PFSK-1 (cell line): ENCODE measurements around the gene CCDC24.

Experiments
- FOXP2 ChIP-seq: optimal IDR thresholded peaks from 2 replicates; pipeline ENCODE3; 2011; ENCODE audit warnings: borderline replicate concordance, control low read depth, inconsistent platforms; ENCODE audit not compliant: insufficient read depth; ENCODE audit errors: extremely low read length, extremely low read depth
- POLR2AphosphoS5 ChIP-seq: IDR thresholded peaks from 2 replicates; pipeline ENCODE4 v1.6.1; 2012; ENCODE audit warnings: low read depth, mild to moderate bottlenecking, control low read depth, low read length, moderate library complexity
- SIN3A ChIP-seq: IDR thresholded peaks from 2 replicates; pipeline ENCODE4 v1.6.1; 2012; ENCODE audit warnings: mild to moderate bottlenecking, low read length, moderate library complexity, borderline replicate concordance; ENCODE audit not compliant: insufficient read depth
- TAF1 ChIP-seq: IDR thresholded peaks from 2 replicates; pipeline ENCODE4 v1.6.1; 2012; ENCODE audit warnings: low read length, control low read depth, borderline replicate concordance; ENCODE audit not compliant: insufficient read depth
- TF ChIP-seq, protein P1 (sequence below), 2 experiments: IDR thresholded peaks; 2 replicates each; pipeline versions ENCODE4 v1.6.1 to v1.8.0; 2011 to 2012; ENCODE audit warnings: low read depth in 2 of 2, low read length in 2 of 2, control low read depth in 1 of 2, inconsistent platforms in 1 of 2, mild to moderate bottlenecking in 1 of 2, moderate library complexity in 1 of 2; ENCODE audit not compliant: insufficient read depth in 1 of 2

The CCDC24 gene

DNA sequence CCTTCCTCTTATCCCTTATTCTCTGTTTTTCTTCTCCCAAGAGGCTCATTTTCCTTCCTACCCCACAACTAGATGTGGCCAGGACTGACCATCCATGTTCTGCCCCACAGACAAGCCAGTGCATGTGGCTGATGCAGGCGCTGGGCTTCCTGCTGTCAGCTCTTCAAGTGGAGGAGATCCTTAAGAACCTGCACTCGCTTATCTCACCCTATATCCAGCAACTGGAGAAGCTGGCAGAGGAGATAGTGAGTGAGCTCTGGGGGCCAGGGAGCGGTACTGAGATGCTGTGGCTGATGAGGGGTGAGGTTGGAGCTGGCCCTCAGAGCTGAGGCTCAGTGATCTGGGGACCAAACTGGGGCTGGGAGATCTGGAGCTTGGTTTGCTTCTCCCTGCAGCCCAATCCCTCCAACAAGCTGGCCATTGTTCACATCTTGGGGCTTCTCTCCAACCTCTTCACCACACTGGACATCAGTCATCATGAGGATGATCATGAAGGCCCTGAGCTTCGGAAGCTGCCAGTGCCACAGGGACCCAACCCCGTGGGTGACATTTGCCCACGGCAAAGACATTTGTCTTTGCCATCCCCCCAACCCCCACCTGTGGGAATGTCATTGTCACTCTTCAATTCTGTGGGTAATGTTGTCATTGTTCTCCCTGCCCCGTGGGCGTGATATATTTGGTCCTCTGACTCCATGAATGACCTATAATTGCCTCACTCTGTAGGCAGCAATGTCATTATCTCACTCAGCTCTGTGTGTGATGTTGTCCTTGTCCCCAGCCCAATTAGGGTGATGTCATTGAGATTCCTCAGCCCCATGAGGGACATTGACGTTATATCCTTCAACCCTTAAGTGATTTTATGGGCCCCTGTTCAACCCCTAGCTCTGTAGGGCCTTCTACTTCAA is 32.8 kb upstream of the CCDC24 start:
- TF ChIP-seq TAF1: no peak
- TF ChIP-seq POLR2AphosphoS5: no peak
- TF ChIP-seq SIN3A: no peak
- no peak for TF ChIP-seq FOXP2
- TF ChIP-seq, protein P1, sequence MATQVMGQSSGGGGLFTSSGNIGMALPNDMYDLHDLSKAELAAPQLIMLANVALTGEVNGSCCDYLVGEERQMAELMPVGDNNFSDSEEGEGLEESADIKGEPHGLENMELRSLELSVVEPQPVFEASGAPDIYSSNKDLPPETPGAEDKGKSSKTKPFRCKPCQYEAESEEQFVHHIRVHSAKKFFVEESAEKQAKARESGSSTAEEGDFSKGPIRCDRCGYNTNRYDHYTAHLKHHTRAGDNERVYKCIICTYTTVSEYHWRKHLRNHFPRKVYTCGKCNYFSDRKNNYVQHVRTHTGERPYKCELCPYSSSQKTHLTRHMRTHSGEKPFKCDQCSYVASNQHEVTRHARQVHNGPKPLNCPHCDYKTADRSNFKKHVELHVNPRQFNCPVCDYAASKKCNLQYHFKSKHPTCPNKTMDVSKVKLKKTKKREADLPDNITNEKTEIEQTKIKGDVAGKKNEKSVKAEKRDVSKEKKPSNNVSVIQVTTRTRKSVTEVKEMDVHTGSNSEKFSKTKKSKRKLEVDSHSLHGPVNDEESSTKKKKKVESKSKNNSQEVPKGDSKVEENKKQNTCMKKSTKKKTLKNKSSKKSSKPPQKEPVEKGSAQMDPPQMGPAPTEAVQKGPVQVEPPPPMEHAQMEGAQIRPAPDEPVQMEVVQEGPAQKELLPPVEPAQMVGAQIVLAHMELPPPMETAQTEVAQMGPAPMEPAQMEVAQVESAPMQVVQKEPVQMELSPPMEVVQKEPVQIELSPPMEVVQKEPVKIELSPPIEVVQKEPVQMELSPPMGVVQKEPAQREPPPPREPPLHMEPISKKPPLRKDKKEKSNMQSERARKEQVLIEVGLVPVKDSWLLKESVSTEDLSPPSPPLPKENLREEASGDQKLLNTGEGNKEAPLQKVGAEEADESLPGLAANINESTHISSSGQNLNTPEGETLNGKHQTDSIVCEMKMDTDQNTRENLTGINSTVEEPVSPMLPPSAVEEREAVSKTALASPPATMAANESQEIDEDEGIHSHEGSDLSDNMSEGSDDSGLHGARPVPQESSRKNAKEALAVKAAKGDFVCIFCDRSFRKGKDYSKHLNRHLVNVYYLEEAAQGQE (IDR thresholded peaks at IDR 0.05; ENCODE audit: insufficient read depth in 1 of 2, low read depth in 2 of 2, low read length in 2 of 2): no peak

DNA sequence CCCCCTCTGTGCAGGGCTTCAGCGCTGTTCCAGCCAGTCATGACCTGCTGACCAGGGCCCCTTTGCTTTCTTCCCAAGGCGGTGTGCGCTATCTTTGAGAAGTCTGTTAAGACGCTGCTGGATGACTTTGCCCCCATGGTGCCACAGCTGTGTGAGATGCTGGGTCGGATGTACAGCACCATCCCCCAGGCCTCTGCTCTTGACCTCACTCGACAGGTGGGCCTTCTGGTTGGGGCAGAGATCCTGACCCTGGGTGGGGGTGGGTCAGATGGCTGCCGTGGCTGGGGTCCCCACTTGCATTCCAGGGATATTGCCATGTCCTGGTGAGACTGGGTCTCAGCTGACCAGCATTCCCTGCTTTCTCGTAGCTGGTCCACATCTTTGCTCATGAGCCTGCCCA is 30.6 kb upstream of the CCDC24 start:
- TF ChIP-seq POLR2AphosphoS5 (no peak), FOXP2 (no peak), TAF1 (no peak), SIN3A (no peak)
- TF ChIP-seq, protein P1 (IDR thresholded peaks at IDR 0.05; ENCODE audit: insufficient read depth in 1 of 2, low read depth in 2 of 2, low read length in 2 of 2): no peak

DNA sequence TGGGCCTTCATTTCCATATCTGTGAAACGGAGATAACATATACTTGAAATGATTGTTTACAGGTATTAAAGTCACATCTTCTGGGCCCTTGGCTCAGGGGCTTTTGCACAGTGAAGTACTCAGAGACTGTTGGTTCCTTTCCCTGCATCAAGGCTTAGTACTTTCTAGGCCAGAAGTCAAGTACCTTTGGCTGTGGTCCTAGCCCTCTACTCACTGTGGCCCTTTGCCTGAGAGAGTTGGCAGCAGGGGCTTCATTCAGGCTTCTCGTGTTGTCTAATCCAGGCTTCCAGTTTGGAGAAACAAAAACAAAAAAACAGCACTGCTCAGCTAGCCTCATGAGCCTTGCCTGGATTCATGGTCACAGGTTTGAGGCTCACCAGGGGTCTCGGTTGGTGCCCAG is 29.7 kb upstream of the CCDC24 start:
- TF ChIP-seq FOXP2 (no peak), POLR2AphosphoS5 (no peak), SIN3A (no peak), TAF1 (no peak)
- TF ChIP-seq, protein P1 (IDR thresholded peaks at IDR 0.05; ENCODE audit: insufficient read depth in 1 of 2, low read depth in 2 of 2, low read length in 2 of 2): no peak

DNA sequence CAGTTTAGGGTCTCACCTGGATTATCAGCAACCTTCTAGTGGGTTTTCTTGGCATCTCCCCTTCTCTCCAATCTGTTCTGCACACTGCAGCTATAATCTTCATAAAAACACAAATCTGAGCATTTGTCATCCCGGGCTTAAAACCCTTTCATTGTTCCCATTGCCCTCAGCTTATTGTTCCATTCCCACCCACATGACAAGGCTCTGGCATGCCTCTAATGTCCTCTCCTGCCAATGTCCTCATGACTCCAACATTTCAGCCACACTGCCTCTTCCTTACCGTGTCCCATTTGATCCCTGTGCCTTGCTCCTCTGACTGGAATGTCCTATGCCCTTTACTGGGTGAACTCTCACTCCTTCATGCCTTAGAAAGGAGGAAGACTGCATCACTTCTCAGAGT is 29.1 kb upstream of the CCDC24 start:
- TF ChIP-seq TAF1 (no peak), POLR2AphosphoS5 (no peak), FOXP2 (no peak)

DNA sequence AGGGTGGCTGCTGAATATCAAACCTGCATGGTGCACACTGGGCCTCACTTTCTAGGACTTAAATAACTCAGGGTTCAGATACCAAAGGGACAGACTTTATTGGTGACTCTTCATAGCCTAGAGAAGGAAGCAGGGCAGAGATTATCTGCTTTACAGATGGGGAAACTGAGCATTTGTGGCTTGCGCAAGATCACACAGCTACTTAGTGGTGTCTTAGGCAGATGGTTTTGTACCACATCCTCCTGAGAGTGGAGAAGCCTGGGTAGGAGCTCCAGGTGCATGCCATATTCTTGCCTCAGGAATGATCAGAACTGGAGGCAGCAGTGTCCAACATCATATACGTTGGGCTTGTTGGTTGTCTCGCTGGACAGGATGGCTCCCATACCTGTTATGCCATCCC is 28.4 kb upstream of the CCDC24 start:
- TF ChIP-seq TAF1 (no peak), SIN3A (no peak), FOXP2 (no peak), POLR2AphosphoS5 (no peak)
- TF ChIP-seq, protein P1 (IDR thresholded peaks at IDR 0.05; ENCODE audit: insufficient read depth in 1 of 2, low read depth in 2 of 2, low read length in 2 of 2): no peak
